Ascending aorta (tissue), 2 donors: Measurements from ENCODE around the gene ZAP70. TPM values are rescaled to one million over a fixed set of nuclear protein-coding genes. Genes with fewer than 3 reads are reported as not detected.

ENCODE experiments used
- DNase-seq, 2 donors: peaks; one replicate each; pipeline ENCODE4 v3.0.0-alpha.2; 2019; ENCODE audit warnings: low spot score in 2 of 2
- H3K27ac ChIP-seq, 2 donors: fragments of 200-600 bp; sonication (generic); one replicate each; pipeline ENCODE4 v1.5.1; 2016 to 2017; ENCODE audit warnings: mild to moderate bottlenecking in 1 of 2
- H3K27me3 ChIP-seq: fragments of 200-600 bp; sonication (generic); one replicate; pipeline ENCODE4 v1.5.1; 2017
- H3K36me3 ChIP-seq, 2 donors: fragments of 200-600 bp; sonication (generic); one replicate each; pipeline ENCODE4 v1.5.1; 2016
- H3K4me1 ChIP-seq, 2 donors: fragments of 200-600 bp; sonication (generic); one replicate each; pipeline ENCODE4 v1.5.1; 2016 to 2017; ENCODE audit warnings: mild to moderate bottlenecking in 1 of 2
- H3K4me3 ChIP-seq, 2 donors: fragments of 200-600 bp; sonication (generic); one replicate each; pipeline ENCODE4 v1.5.1; 2016 to 2017; ENCODE audit warnings: mild to moderate bottlenecking in 1 of 2
- H3K9me3 ChIP-seq, 2 donors: fragments of 200-600 bp; sonication (generic); one replicate each; pipeline ENCODE4 v1.5.1; 2016
- CTCF ChIP-seq, 3 experiments: fragments of 200-600 bp in 2 of 3; fragments of 450-650 bp in 1 of 3; sonication (generic) in 2 of 3; IDR thresholded peaks; one replicate each; pipeline ENCODE4 v1.5.1; 2016 to 2019; ENCODE audit warnings: antibody characterized with exemption in 3 of 3, mild to moderate bottlenecking in 1 of 3, moderate library complexity in 1 of 3
- intact Hi-C: fragments of 100-400 bp; cut with DNase I; formaldehyde crosslinking; loops from one replicate; pipeline ENCODE4 v1.15.1; 2023
- total RNA-seq: library from RNA; depleted of rRNA; stranded (reverse); fragments of >200 nt; gene quantifications from one replicate; pipeline ENCODE4 v1.1.0, GENCODE V29; 2016

Gene ZAP70
- total RNA-seq, 1 donor from 2014 or later: 2.7 TPM

DNA sequence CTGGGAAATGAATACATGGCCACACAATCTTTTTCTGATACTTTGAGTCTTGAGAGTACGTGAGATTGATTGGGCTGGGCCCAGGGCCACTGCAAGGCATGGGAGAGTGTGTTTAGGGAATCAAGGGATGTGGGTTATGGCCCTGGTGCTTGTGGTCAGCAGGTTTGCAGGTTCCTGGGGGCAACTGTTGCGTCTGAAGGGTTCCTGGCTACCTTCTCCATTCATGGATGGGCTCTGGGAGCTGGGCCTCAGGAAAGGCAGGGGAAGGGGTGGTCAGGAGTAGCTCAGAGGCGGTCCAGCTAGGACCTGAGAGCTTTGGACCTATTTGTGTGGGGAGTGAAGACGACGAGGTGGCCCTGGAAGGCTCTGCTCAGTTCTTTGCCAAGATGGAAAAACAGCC, 8.4 kb upstream of the ZAP70 start:
- intact Hi-C loops: no loop called here
- H3K4me3 ChIP-seq: no peak overlapping the region
- no peaks in the 10 kb centered on the region for H3K36me3 ChIP-seq
- no peaks in the 10 kb centered on the region for H3K9me3 ChIP-seq
- H3K4me1 ChIP-seq: no peaks in the 10 kb centered on the region
- no peak for DNase-seq
- no peak for TF ChIP-seq CTCF (IDR thresholded peaks at IDR 0.05)
- H3K27ac ChIP-seq: no peak overlapping the region
- H3K27me3 ChIP-seq: no peaks in the 10 kb centered on the region

DNA sequence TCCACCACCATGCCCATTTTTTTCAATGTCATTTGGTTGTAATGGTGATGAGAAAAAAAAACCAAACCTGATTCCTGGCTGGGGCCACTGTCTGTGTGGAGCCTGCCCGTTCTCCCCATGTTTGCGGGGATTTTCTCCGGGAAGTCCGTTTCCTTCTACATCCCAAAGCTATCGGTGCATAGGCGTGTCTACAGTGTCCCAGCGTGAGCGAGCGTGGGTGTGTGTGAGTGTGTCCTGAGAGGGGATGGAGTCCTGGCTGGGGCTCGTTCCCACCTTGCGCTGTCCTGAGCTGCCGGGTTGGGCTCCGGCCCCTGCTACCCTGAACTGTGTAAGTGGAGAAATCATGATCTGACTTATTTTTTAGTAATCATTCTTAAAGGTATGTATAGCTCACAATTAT, 7.3 kb upstream of the ZAP70 start:
- DNase-seq: peak in 1 of 2 donors; percentile 47
- no peak for TF ChIP-seq CTCF (IDR thresholded peaks at IDR 0.05)

GRCh38 chr2:97706708-97707345, 6.5 kb upstream of the ZAP70 start:
- H3K36me3 ChIP-seq: no peaks in the 10 kb centered on the region

More for the DNA sequence above, 7.3 kb upstream of the ZAP70 start:
- intact Hi-C loops: no loop called here
- H3K27ac ChIP-seq: no peak overlapping the region
- H3K4me3 ChIP-seq: no peak overlapping the region
- H3K36me3 ChIP-seq: no peaks in the 10 kb centered on the region
- no peaks in the 10 kb centered on the region for H3K4me1 ChIP-seq
- no peaks in the 10 kb centered on the region for H3K27me3 ChIP-seq
- H3K9me3 ChIP-seq: no peaks in the 10 kb centered on the region

DNA sequence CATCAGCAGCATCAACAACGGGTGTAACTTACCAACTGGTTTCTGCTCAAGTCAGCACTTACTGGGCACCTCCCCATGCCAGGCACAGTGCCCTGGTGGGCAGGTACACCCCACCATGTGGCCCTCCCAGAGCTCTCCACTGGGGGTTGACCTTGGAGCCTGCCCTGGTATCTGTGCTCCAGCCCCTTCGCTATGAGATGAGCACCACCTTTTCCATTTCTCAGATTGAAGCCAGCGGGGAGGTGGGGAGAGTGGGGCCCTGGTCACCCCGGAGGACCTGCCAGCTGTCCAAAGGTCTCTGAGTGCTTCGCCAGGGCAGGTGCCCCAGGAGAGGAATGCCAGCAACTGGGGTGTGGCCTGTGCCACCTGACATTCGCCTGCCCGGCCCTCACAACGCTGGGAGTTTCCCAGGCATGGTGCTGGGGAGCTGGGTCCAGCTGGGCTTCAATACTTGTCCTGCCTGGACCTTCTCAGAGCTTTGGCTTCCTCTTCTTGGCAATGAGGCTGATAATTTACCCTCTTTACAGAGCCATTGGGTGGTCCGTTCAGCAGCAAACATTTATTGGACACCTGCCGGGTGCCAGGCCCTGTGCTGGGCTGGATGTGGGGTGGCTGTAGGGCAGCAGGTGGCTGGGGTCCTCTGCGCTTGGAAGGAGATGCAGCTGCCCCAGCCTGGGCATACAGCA, 5.9 kb upstream of the ZAP70 start:
- H3K27ac ChIP-seq: no peak overlapping the region

More at GRCh38 chr2:97706708-97707345, 6.5 kb upstream of the ZAP70 start:
- Histone ChIP-seq H3K4me1 (no peaks in the 10 kb centered on the region), H3K27me3 (no peaks in the 10 kb centered on the region), H3K27ac (no peak overlapping the region), H3K9me3 (no peaks in the 10 kb centered on the region), H3K4me3 (no peak overlapping the region)
- DNase-seq: peak in 1 of 2 donors; percentile 9
- intact Hi-C loops: no loop called here
- TF ChIP-seq CTCF (IDR thresholded peaks at IDR 0.05): no peak

DNA sequence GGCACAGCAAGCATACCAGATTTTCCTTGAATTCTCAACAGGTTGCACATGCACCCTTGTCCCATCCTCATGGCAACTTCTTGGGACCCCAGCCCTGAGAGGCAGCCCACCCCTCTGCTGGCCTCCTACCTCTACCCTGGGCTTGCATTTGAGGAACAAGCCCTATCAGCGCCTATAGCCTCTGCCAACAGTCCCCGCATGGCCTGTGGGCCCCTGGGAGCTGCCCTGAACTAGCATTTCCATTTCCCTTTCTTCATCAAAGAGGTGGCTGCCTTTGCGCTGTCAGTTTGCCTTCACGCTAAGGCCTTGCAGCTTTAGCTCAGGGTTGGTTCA, 5.4 kb upstream of the ZAP70 start:
- Histone ChIP-seq H3K4me1 (no peaks in the 10 kb centered on the region), H3K27ac (no peak overlapping the region), H3K9me3 (no peaks in the 10 kb centered on the region), H3K27me3 (no peaks in the 10 kb centered on the region), H3K4me3 (no peak overlapping the region), H3K36me3 (no peaks in the 10 kb centered on the region)
- intact Hi-C loops: no loop called here
- DNase-seq: no peak
- TF ChIP-seq CTCF (IDR thresholded peaks at IDR 0.05): no peak

More for the DNA sequence above, 5.9 kb upstream of the ZAP70 start:
- no peaks in the 10 kb centered on the region for H3K4me1 ChIP-seq
- no peaks in the 10 kb centered on the region for H3K27me3 ChIP-seq
- no peaks in the 10 kb centered on the region for H3K36me3 ChIP-seq
- H3K4me3 ChIP-seq: no peak overlapping the region
- no peaks in the 10 kb centered on the region for H3K9me3 ChIP-seq
- intact Hi-C loops: no loop called here
- DNase-seq: peak in 1 of 2 donors; percentile 53
- TF ChIP-seq CTCF (IDR thresholded peaks at IDR 0.05): no peak
